Gastroesophageal sphincter (tissue), 3 donors: ENCODE data around the gene ZC3H7A.

Experiments used
- POLR2AphosphoS5 ChIP-seq: sonication (generic); formaldehyde crosslinking; IDR thresholded peaks from one replicate; pipeline ENCODE4 v1.6.1; 2017; ENCODE audit warnings: antibody characterized with exemption
- TF ChIP-seq, protein P1 (sequence below), 4 experiments: fragments of 200-600 bp in 2 of 4; fragments of 450-650 bp in 2 of 4; sonication (generic) in 1 of 4; IDR thresholded peaks; one replicate each; pipeline ENCODE4 v1.5.1; 2017 to 2019; ENCODE audit warnings: antibody characterized with exemption in 4 of 4, mild to moderate bottlenecking in 2 of 4, moderate library complexity in 2 of 4

DNA sequence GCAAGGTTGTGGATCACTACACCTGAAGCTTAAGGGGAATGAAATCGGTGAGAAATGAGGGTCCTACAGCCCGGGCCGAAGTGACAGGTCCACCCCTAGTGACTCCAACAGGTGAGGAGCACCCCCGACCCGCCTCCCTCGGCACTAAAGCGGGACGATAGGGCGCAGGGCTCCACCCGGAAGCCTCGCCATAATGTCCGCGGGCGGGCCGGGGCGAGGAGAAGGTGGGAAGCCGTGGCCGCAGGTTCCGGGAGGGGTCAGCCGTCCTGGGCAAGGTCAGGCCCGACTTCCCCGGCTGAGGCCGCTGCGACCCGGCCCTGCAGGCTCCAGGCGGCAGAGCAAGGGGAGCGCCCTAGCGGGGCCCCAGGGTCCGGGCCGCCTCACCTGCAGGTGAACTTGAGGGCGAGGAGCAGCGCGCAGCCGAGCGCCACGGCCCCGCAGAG lies 54.9 kb downstream of the ZC3H7A start:
- TF ChIP-seq, protein P1, sequence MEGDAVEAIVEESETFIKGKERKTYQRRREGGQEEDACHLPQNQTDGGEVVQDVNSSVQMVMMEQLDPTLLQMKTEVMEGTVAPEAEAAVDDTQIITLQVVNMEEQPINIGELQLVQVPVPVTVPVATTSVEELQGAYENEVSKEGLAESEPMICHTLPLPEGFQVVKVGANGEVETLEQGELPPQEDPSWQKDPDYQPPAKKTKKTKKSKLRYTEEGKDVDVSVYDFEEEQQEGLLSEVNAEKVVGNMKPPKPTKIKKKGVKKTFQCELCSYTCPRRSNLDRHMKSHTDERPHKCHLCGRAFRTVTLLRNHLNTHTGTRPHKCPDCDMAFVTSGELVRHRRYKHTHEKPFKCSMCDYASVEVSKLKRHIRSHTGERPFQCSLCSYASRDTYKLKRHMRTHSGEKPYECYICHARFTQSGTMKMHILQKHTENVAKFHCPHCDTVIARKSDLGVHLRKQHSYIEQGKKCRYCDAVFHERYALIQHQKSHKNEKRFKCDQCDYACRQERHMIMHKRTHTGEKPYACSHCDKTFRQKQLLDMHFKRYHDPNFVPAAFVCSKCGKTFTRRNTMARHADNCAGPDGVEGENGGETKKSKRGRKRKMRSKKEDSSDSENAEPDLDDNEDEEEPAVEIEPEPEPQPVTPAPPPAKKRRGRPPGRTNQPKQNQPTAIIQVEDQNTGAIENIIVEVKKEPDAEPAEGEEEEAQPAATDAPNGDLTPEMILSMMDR (IDR thresholded peaks at IDR 0.05): peak in 2 of 4 experiments; percentile 21 to 28
- no peak for TF ChIP-seq POLR2AphosphoS5
